ENCODE measurements around the gene FAM83G. TPM values are rescaled to one million over a fixed set of nuclear protein-coding genes. Genes with fewer than 3 reads are reported as not detected.

Gene FAM83G
- total and polyA plus RNA-seq, 2 experiments from 2014 or later, result 7.6 to 44.5 TPM

- no peak for DNase-seq (ENCODE audit: low spot score)
- Histone ChIP-seq H3K79me2 (replicated peaks; ENCODE audit: insufficient read depth) (no peaks in the 10 kb centered on the region), H3K4me2 (no peak overlapping the region), H3K4me3 (no peak overlapping the region), H3K27me3 (ENCODE audit: insufficient read depth) (no peaks in the 10 kb centered on the region), H3K27ac (ENCODE audit: low read depth) (no peak overlapping the region), H2AFZ (no peak overlapping the region), H3K4me1 (ENCODE audit: insufficient read depth) (no peaks in the 10 kb centered on the region), H3F3A (replicated peaks; ENCODE audit: low read depth) (no peaks in the 10 kb centered on the region), H3K36me3 (ENCODE audit: insufficient read depth) (no peaks in the 10 kb centered on the region), H3K9me2 (ENCODE audit: insufficient read depth) (no peaks in the 10 kb centered on the region), H4K20me1 (replicated peaks; ENCODE audit: insufficient read depth) (no peaks in the 10 kb centered on the region)
- peaks cover 5% of the 10 kb centered on the region for H3K27me3 Mint-ChIP-seq (ENCODE audit: insufficient read depth, low read depth, poor library complexity)
- H3K4me1 Mint-ChIP-seq, result no peaks in the 10 kb centered on the region
- H3K36me3 Mint-ChIP-seq (ENCODE audit: low read depth), result no peaks in the 10 kb centered on the region
- H3K9me3 Mint-ChIP-seq, result no peaks in the 10 kb centered on the region
- no peak overlapping the region; the same call in 2 of the 3 replicates for H3K4me3 Mint-ChIP-seq
- TF ChIP-seq JUNB (IDR thresholded peaks at IDR 0.05; ENCODE audit: unreplicated experiment) (no peak), EZH2 (IDR thresholded peaks at IDR 0.05; ENCODE audit: low read depth, unreplicated experiment) (no peak), POLR2AphosphoS5 (IDR thresholded peaks at IDR 0.05; ENCODE audit: low read depth) (no peak), NANOG (IDR thresholded peaks at IDR 0.05; ENCODE audit: borderline replicate concordance) (no peak), EZH2phosphoT487 (IDR thresholded peaks at IDR 0.05; ENCODE audit: unreplicated experiment) (no peak), ZNF114 (CRISPR knock-in tag; IDR thresholded peaks at IDR 0.05) (no peak), ZNF331 (CRISPR knock-in tag; IDR thresholded peaks at IDR 0.05; ENCODE audit: low read depth) (no peak), STAT1 (IDR thresholded peaks at IDR 0.05; ENCODE audit: unreplicated experiment) (no peak), CTCF (conservative IDR thresholded peaks at IDR 0.05; ENCODE audit: low read depth in 2 of 2) (no peak)
- TF ChIP-seq, protein P1, sequence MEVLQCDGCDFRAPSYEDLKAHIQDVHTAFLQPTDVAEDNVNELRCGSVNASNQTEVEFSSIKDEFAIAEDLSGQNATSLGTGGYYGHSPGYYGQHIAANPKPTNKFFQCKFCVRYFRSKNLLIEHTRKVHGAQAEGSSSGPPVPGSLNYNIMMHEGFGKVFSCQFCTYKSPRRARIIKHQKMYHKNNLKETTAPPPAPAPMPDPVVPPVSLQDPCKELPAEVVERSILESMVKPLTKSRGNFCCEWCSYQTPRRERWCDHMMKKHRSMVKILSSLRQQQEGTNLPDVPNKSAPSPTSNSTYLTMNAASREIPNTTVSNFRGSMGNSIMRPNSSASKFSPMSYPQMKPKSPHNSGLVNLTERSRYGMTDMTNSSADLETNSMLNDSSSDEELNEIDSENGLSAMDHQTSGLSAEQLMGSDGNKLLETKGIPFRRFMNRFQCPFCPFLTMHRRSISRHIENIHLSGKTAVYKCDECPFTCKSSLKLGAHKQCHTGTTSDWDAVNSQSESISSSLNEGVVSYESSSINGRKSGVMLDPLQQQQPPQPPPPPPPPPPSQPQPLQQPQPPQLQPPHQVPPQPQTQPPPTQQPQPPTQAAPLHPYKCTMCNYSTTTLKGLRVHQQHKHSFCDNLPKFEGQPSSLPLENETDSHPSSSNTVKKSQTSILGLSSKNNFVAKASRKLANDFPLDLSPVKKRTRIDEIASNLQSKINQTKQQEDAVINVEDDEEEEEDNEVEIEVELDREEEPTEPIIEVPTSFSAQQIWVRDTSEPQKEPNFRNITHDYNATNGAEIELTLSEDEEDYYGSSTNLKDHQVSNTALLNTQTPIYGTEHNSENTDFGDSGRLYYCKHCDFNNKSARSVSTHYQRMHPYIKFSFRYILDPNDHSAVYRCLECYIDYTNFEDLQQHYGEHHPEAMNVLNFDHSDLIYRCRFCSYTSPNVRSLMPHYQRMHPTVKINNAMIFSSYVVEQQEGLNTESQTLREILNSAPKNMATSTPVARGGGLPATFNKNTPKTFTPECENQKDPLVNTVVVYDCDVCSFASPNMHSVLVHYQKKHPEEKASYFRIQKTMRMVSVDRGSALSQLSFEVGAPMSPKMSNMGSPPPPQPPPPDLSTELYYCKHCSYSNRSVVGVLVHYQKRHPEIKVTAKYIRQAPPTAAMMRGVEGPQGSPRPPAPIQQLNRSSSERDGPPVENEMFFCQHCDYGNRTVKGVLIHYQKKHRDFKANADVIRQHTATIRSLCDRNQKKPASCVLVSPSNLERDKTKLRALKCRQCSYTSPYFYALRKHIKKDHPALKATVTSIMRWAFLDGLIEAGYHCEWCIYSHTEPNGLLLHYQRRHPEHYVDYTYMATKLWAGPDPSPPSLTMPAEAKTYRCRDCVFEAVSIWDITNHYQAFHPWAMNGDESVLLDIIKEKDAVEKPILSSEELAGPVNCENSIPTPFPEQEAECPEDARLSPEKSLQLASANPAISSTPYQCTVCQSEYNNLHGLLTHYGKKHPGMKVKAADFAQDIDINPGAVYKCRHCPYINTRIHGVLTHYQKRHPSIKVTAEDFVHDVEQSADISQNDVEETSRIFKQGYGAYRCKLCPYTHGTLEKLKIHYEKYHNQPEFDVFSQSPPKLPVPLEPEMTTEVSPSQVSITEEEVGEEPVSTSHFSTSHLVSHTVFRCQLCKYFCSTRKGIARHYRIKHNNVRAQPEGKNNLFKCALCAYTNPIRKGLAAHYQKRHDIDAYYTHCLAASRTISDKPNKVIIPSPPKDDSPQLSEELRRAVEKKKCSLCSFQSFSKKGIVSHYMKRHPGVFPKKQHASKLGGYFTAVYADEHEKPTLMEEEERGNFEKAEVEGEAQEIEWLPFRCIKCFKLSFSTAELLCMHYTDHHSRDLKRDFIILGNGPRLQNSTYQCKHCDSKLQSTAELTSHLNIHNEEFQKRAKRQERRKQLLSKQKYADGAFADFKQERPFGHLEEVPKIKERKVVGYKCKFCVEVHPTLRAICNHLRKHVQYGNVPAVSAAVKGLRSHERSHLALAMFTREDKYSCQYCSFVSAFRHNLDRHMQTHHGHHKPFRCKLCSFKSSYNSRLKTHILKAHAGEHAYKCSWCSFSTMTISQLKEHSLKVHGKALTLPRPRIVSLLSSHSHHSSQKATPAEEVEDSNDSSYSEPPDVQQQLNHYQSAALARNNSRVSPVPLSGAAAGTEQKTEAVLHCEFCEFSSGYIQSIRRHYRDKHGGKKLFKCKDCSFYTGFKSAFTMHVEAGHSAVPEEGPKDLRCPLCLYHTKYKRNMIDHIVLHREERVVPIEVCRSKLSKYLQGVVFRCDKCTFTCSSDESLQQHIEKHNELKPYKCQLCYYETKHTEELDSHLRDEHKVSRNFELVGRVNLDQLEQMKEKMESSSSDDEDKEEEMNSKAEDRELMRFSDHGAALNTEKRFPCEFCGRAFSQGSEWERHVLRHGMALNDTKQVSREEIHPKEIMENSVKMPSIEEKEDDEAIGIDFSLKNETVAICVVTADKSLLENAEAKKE (CRISPR knock-in tag; IDR thresholded peaks at IDR 0.05), result no peak
- TF ChIP-seq, protein P2, sequence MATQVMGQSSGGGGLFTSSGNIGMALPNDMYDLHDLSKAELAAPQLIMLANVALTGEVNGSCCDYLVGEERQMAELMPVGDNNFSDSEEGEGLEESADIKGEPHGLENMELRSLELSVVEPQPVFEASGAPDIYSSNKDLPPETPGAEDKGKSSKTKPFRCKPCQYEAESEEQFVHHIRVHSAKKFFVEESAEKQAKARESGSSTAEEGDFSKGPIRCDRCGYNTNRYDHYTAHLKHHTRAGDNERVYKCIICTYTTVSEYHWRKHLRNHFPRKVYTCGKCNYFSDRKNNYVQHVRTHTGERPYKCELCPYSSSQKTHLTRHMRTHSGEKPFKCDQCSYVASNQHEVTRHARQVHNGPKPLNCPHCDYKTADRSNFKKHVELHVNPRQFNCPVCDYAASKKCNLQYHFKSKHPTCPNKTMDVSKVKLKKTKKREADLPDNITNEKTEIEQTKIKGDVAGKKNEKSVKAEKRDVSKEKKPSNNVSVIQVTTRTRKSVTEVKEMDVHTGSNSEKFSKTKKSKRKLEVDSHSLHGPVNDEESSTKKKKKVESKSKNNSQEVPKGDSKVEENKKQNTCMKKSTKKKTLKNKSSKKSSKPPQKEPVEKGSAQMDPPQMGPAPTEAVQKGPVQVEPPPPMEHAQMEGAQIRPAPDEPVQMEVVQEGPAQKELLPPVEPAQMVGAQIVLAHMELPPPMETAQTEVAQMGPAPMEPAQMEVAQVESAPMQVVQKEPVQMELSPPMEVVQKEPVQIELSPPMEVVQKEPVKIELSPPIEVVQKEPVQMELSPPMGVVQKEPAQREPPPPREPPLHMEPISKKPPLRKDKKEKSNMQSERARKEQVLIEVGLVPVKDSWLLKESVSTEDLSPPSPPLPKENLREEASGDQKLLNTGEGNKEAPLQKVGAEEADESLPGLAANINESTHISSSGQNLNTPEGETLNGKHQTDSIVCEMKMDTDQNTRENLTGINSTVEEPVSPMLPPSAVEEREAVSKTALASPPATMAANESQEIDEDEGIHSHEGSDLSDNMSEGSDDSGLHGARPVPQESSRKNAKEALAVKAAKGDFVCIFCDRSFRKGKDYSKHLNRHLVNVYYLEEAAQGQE (IDR thresholded peaks at IDR 0.05; ENCODE audit: unreplicated experiment), result no peak
- TF ChIP-seq, protein P3, sequence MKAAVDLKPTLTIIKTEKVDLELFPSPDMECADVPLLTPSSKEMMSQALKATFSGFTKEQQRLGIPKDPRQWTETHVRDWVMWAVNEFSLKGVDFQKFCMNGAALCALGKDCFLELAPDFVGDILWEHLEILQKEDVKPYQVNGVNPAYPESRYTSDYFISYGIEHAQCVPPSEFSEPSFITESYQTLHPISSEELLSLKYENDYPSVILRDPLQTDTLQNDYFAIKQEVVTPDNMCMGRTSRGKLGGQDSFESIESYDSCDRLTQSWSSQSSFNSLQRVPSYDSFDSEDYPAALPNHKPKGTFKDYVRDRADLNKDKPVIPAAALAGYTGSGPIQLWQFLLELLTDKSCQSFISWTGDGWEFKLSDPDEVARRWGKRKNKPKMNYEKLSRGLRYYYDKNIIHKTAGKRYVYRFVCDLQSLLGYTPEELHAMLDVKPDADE (IDR thresholded peaks at IDR 0.05), result no peak
- no peak for ATAC-seq
- no peak overlapping the region for H3K27ac Mint-ChIP-seq
Measured at GRCh38 chr17:19024101-19025078, 19.8 kb upstream of the FAM83G start.
